Mucosa of descending colon (tissue), 3 donors: ENCODE results near the gene PAFAH1B1. TPM values are rescaled to one million over a fixed set of nuclear protein-coding genes. Genes with fewer than 3 reads are reported as not detected.
A peak's percentile ranks its signal among the peaks of the same experiment; 100 is the strongest.

Experiments
- ATAC-seq: fragments of 200-7000 bp; cut with Tn5 transposase; one replicate; pipeline ENCODE4 v1.9.1; 2020; ENCODE audit warnings: mild to moderate bottlenecking, moderate library complexity
- DNase-seq, 3 donors: peaks; one replicate each; pipeline ENCODE4 v3.0.0-alpha.2; 2020
- H3K36me3 ChIP-seq: fragments of 200-600 bp; one replicate; pipeline ENCODE4 v1.8.0; 2021; ENCODE audit warnings: low read depth, mild to moderate bottlenecking
- H3K4me1 ChIP-seq: fragments of 200-600 bp; one replicate; pipeline ENCODE4 v1.8.0; 2021; ENCODE audit warnings: low read depth, mild to moderate bottlenecking
- H3K4me3 ChIP-seq: fragments of 200-600 bp; one replicate; pipeline ENCODE4 v1.8.0; 2021; ENCODE audit warnings: mild to moderate bottlenecking
- H3K9me3 ChIP-seq: fragments of 200-600 bp; one replicate; pipeline ENCODE4 v1.8.0; 2021; ENCODE audit warnings: mild to moderate bottlenecking
- CTCF ChIP-seq: fragments of 200-600 bp; IDR thresholded peaks from one replicate; pipeline ENCODE4 v1.8.0; 2022; ENCODE audit warnings: antibody characterized with exemption, mild to moderate bottlenecking
- intact Hi-C, 2 donors: fragments of 100-400 bp; cut with DNase I in 1 of 2; cut with micrococcal nuclease in 1 of 2; formaldehyde crosslinking; loops; one replicate each; pipeline versions ENCODE4 v1.11.0 to v1.11.1; 2022; cut with DNase I, micrococcal nuclease
- total RNA-seq, 3 donors: library from RNA; stranded (reverse); fragmentation: NEBNext Ultra II Directional in 2 of 3; extraction: Animal tissue kit (Norgen Biotek cat#: 25700) in 2 of 3; gene quantifications; one replicate each; pipeline versions ENCODE4 v1.2.1 to v1.2.4, GENCODE V29; 2021 to 2023
- donor health status: DM: no; HTN: no; CAD: no; lungs with moderate emphysema.
- donor health status: DM: no; HTN: no; CAD: no.
- donor health status: DM: no; HTN: yes; CAD: no.

PAFAH1B1 gene
- total RNA-seq, 3 donors from 2014 or later: 108 to 142 (median 112) TPM

GRCh38 chr17:2718150-2718938 lies 124.9 kb downstream of the PAFAH1B1 start:
- intact Hi-C loops: no loop called here
- DNase-seq (no peak), ATAC-seq (peak; percentile 46)
- peaks cover 4% of the 10 kb centered on the region for H3K4me1 ChIP-seq
- TF ChIP-seq CTCF: no peak
- H3K9me3 ChIP-seq: no peaks in the 10 kb centered on the region
- H3K4me3 ChIP-seq: no peak overlapping the region
- no peaks in the 10 kb centered on the region for H3K36me3 ChIP-seq

- no peak for TF ChIP-seq CTCF
- Histone ChIP-seq H3K4me1 (peaks cover 9% of the 10 kb centered on the region), H3K9me3 (no peaks in the 10 kb centered on the region), H3K36me3 (no peaks in the 10 kb centered on the region), H3K4me3 (no peak overlapping the region)
- no peak for DNase-seq
- ATAC-seq: no peak
- intact Hi-C loops: no loop called here
Measured at GRCh38 chr17:2719861-2720260, 126.4 kb downstream of the PAFAH1B1 start.

- ATAC-seq (no peak), DNase-seq (peak in 1 of 3 donors; percentile 42)
- no peak for TF ChIP-seq CTCF
- Histone ChIP-seq H3K4me3 (no peak overlapping the region), H3K9me3 (no peaks in the 10 kb centered on the region), H3K4me1 (peaks cover 9% of the 10 kb centered on the region), H3K36me3 (no peaks in the 10 kb centered on the region)
- intact Hi-C loops: no loop called here
Measured at GRCh38 chr17:2721603-2722002, 128.1 kb downstream of the PAFAH1B1 start.

- no peak for TF ChIP-seq CTCF
- DNase-seq: no peak
- ATAC-seq: no peak
- intact Hi-C loops: no loop called here
- Histone ChIP-seq H3K9me3 (no peaks in the 10 kb centered on the region), H3K4me3 (no peak overlapping the region), H3K4me1 (peaks cover 9% of the 10 kb centered on the region), H3K36me3 (no peaks in the 10 kb centered on the region)
Measured at GRCh38 chr17:2722611-2723010, 129.2 kb downstream of the PAFAH1B1 start.

GRCh38 chr17:2723505-2723996 lies 130.1 kb downstream of the PAFAH1B1 start:
- TF ChIP-seq CTCF: no peak
- Histone ChIP-seq H3K4me1 (peaks cover 9% of the 10 kb centered on the region), H3K36me3 (no peaks in the 10 kb centered on the region), H3K9me3 (no peaks in the 10 kb centered on the region), H3K4me3 (no peak overlapping the region)
- intact Hi-C loops: no loop called here
- ATAC-seq (peak; percentile 67), DNase-seq (peak; percentile 54 to 76 (median 71))
